HG03196 (cell line): ENCODE results near the gene HBS1L.
"Not testable (repeated sequence)": the region's sequence is repeated elsewhere in the genome, so short reads cannot be mapped to it uniquely, and the experiment has no call there.

ENCODE experiments used
- ATAC-seq: cut with Tn5 transposase; IDR thresholded peaks from one replicate; pipeline ENCODE4 v1.9.1; 2021; ENCODE audit not compliant: unreplicated experiment

Gene HBS1L

GRCh38 chr6:135081966-135082365 lies 27.3 kb upstream of the HBS1L start:
- ATAC-seq = no peak

GRCh38 chr6:135075018-135075417 lies 20.4 kb upstream of the HBS1L start:
- no peak for ATAC-seq

GRCh38 chr6:135073756-135074393 lies 19.3 kb upstream of the HBS1L start:
- no peak for ATAC-seq

GRCh38 chr6:135073217-135073616 lies 18.6 kb upstream of the HBS1L start:
- ATAC-seq = no peak

GRCh38 chr6:135072753-135073152 lies 18.1 kb upstream of the HBS1L start:
- ATAC-seq = no peak

GRCh38 chr6:135071541-135071940 lies 16.9 kb upstream of the HBS1L start:
- no peak for ATAC-seq

- ATAC-seq = no peak
These were observed 13.3 kb upstream of the HBS1L start for GRCh38 chr6:135067911-135068310.

- ATAC-seq = no peak
These were observed 12.2 kb upstream of the HBS1L start for GRCh38 chr6:135066806-135067205.

GRCh38 chr6:135066397-135066796 lies 11.8 kb upstream of the HBS1L start:
- no peak for ATAC-seq

GRCh38 chr6:135064586-135064985 lies 10.0 kb upstream of the HBS1L start:
- no peak for ATAC-seq

GRCh38 chr6:135063926-135064325 lies 9.3 kb upstream of the HBS1L start:
- no peak for ATAC-seq

- ATAC-seq = no peak
These were observed 8.1 kb upstream of the HBS1L start for GRCh38 chr6:135062735-135063134.

GRCh38 chr6:135060076-135060475 lies 5.5 kb upstream of the HBS1L start:
- no peak for ATAC-seq

GRCh38 chr6:135058299-135058698 lies 3.7 kb upstream of the HBS1L start:
- not testable (repeated sequence) for ATAC-seq

GRCh38 chr6:135056632-135057031 lies 2.0 kb upstream of the HBS1L start:
- no peak for ATAC-seq

GRCh38 chr6:135054226-135054568 lies 425 bp downstream of the HBS1L start:
- peak; percentile 8 for ATAC-seq

GRCh38 chr6:135053406-135053805 lies 1.2 kb downstream of the HBS1L start:
- ATAC-seq = no peak

GRCh38 chr6:135052939-135053338 lies 1.7 kb downstream of the HBS1L start:
- ATAC-seq = no peak

GRCh38 chr6:135048915-135049314 lies 5.7 kb downstream of the HBS1L start:
- ATAC-seq = no peak

GRCh38 chr6:135047336-135047735 lies 7.3 kb downstream of the HBS1L start:
- no peak for ATAC-seq

GRCh38 chr6:135046912-135047311 lies 7.7 kb downstream of the HBS1L start:
- ATAC-seq = no peak

GRCh38 chr6:135044639-135045038 lies 10.0 kb downstream of the HBS1L start:
- ATAC-seq = no peak

GRCh38 chr6:135043846-135044245 lies 10.8 kb downstream of the HBS1L start:
- no peak for ATAC-seq

GRCh38 chr6:135043364-135043763 lies 11.3 kb downstream of the HBS1L start:
- ATAC-seq = no peak
